ENCODE results near the gene MT1M.

MT1M gene

DNA sequence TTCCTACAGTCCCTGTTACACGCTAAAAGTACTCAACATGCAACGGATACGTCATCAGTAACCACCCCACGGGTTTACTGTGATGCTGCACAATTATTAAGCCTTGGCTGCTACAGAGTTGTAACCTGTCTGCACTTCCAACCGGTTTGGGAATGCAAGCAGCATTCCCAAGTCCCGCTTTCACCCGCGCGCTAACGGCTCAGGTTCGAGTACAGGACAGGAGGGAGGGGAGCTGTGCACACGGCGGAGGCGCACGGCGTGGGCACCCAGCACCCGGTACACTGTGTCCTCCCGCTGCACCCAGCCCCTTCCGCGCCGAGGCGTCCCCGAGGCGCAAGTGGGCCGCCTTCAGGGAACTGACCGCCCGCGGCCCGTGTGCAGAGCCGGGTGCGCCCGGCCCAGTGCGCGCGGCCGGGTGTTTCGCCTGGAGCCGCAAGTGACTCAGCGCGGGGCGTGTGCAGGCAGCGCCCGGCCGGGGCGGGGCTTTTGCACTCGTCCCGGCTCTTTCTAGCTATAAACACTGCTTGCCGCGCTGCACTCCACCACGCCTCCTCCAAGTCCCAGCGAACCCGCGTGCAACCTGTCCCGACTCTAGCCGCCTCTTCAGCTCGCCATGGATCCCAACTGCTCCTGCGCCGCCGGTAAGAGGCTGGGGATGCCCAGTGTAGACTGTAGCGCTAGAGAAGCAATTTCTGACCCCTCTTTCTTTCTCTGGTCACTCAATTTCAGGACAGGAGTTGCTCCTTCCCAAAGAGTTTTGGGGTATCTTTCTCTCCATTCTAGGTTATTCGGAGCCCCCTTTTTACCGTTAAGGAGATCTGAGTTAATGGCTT, 24.2 kb upstream of the MT1M start, which contains the start of gene MT2A:
Gene MT2A (plus strand): TSS at position 542 of the 833 bp plus-strand sequence. CDS start 72 bp downstream, at position 614.
- peak; percentile 74 for DNase-seq (ENCODE audit: low read depth)
- peak within 1 kb of the TSS; percentile 58 for H3K4me3 ChIP-seq (ENCODE audit: low read depth, low read length)
- TF ChIP-seq, protein P1, sequence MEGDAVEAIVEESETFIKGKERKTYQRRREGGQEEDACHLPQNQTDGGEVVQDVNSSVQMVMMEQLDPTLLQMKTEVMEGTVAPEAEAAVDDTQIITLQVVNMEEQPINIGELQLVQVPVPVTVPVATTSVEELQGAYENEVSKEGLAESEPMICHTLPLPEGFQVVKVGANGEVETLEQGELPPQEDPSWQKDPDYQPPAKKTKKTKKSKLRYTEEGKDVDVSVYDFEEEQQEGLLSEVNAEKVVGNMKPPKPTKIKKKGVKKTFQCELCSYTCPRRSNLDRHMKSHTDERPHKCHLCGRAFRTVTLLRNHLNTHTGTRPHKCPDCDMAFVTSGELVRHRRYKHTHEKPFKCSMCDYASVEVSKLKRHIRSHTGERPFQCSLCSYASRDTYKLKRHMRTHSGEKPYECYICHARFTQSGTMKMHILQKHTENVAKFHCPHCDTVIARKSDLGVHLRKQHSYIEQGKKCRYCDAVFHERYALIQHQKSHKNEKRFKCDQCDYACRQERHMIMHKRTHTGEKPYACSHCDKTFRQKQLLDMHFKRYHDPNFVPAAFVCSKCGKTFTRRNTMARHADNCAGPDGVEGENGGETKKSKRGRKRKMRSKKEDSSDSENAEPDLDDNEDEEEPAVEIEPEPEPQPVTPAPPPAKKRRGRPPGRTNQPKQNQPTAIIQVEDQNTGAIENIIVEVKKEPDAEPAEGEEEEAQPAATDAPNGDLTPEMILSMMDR (IDR thresholded peaks at IDR 0.05; ENCODE audit: low read depth, low read length, missing control alignments), result no peak

DNA sequence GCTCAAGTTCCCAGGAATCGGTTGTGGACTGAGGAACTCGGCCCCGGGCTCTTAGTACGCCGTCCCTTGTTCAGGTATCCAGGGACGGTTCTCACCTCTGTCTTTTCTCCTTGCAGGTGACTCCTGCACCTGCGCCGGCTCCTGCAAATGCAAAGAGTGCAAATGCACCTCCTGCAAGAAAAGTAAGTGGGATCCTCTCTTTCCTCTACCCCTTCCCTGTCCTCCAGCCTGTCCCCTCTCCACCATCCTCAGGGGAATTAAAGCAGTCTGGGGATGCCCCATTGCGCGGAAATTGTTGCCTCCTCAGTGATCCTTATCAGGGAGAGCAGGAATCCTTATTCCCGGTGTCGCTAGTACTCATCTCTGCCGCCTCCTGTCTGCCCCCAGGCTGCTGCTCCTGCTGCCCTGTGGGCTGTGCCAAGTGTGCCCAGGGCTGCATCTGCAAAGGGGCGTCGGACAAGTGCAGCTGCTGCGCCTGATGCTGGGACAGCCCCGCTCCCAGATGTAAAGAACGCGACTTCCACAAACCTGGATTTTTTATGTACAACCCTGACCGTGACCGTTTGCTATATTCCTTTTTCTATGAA, 23.5 kb upstream of the MT1M start:
- peak overlapping the region; percentile 58 for H3K4me3 ChIP-seq (ENCODE audit: low read depth, low read length)
- TF ChIP-seq, protein P1 (IDR thresholded peaks at IDR 0.05; ENCODE audit: low read depth, low read length, missing control alignments), result no peak
- no peak for DNase-seq (ENCODE audit: low read depth)

DNA sequence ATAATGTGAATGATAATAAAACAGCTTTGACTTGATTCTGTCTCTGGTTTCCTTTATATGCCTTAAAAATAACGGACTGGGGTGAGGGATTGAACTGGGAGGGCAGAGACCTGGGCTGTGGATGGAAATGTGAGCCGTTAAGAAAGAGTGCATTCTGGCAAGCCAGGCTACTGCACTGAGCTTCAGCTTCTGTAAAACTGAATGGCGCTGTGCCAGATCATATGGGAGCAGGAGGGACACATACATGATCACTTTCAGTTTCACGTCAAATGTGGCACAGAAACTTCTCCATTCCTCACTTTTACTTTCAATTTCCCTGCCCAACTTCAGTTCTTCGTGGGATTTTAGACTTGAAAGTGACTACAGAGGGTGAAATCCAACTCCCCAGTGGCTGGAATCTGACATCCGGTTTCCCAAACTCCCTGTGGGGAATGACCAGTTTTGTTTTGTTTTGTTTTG, 23.0 kb upstream of the MT1M start:
- peak; percentile 76 for DNase-seq (ENCODE audit: low read depth)
- TF ChIP-seq, protein P1 (IDR thresholded peaks at IDR 0.05; ENCODE audit: low read depth, low read length, missing control alignments), result no peak
- H3K4me3 ChIP-seq (ENCODE audit: low read depth, low read length), result peak overlapping the region; percentile 58

DNA sequence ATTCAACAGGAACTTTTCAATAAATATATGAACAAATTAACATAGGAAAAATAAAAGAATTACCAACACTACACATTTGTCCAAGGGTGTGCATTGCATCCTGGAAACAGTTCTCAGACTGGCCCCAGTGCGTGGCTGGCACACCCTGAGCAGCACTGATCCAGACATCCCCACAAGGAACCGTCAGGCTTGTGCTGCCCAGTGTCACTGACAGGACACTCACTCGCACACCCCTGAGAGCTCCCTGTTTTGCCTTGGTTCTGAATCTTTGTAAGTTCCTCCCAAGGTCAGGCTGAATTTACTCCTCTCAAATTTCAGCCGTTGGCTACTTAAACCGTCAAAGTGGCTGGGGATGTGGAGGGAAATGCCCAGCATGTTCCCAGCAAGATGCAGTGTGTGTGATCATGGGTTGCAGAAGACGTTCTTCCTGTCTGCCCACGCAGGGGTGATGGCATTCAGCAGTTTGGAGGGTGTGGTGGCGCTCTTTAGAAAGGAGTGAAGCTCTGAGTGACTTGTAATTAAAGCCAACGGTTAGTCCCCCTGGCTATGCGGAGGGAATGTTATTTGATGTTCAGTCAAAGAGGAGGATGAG, 22.3 kb upstream of the MT1M start:
- no peak for DNase-seq (ENCODE audit: low read depth)
- H3K4me3 ChIP-seq (ENCODE audit: low read depth, low read length), result peak overlapping the region; percentile 58
- TF ChIP-seq, protein P1 (IDR thresholded peaks at IDR 0.05; ENCODE audit: low read depth, low read length, missing control alignments), result no peak

DNA sequence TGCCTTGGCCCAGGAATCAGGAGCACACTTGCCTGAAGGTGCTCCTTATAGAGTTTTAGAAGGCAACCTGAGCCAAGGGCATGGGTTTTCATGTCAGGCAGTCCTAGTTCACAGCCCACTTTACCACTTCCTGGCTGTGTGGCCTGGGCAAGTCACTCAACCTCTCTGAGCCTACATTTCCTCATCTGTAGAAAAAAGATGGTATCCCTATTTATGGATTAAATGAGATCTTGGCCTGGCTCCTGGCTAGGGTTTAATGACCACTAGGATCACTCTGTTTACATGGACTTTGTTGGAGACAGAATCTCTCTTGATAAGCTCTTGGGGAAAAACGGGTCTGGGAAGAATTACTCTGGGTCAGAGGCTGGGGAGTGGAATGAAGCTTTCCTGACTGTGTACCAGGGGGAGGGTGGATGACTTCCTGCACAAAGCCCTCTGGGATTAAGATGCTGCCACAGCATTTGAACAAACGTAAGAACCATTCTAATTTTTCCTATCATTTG, 21.8 kb upstream of the MT1M start:
- no peak overlapping the region; the same call in 1 of the 2 replicates for H3K4me3 ChIP-seq (ENCODE audit: low read depth, low read length)
- no peak for DNase-seq (ENCODE audit: low read depth)
- TF ChIP-seq, protein P1 (IDR thresholded peaks at IDR 0.05; ENCODE audit: low read depth, low read length, missing control alignments), result no peak

DNA sequence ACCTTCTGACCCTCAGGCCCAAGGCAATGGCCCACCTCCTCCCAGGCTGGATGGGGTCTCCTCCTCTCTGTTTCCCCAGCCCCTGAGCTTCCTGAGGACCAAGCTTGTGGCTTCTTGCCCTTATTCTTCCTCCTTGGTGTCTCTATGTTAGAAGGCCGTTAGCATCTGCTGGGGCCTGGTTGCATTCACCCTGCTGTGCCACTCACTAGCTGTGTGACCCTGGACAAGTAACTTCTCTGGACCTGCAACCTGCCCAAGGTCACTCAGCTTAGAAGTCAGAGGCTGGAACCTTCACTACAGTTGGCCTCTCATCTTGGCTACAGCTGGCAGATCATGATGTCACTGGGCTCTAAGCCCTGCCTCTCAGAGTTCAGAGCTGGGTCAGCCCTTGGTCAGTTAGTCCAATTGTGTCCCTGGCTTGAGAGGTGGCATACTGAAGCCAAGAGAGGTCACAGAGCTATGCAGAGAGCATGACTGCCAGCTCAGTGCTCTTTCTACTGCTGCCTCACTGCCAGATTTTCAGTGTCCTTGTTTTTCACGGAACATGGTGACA, 21.1 kb upstream of the MT1M start:
- TF ChIP-seq, protein P1 (IDR thresholded peaks at IDR 0.05; ENCODE audit: low read depth, low read length, missing control alignments), result no peak
- no peak overlapping the region for H3K4me3 ChIP-seq (ENCODE audit: low read depth, low read length)
- no peak for DNase-seq (ENCODE audit: low read depth)
